HG03469 (cell line): ENCODE data around the gene NR0B2.
A peak's percentile ranks its signal among the peaks of the same experiment; 100 is the strongest.

Experiments
- ATAC-seq: cut with Tn5 transposase; IDR thresholded peaks from one replicate; pipeline ENCODE4 v1.9.1; 2021; ENCODE audit warnings: mild to moderate bottlenecking, moderate library complexity, moderate number of reproducible peaks; ENCODE audit not compliant: unreplicated experiment

Gene NR0B2

GRCh38 chr1:26938004-26938658 lies 24.4 kb upstream of the NR0B2 start:
- ATAC-seq = no peak

GRCh38 chr1:26936823-26937222 lies 23.0 kb upstream of the NR0B2 start:
- ATAC-seq = no peak

- ATAC-seq = no peak
Measured at GRCh38 chr1:26932531-26932930, 18.8 kb upstream of the NR0B2 start.

GRCh38 chr1:26923711-26924110 lies 9.9 kb upstream of the NR0B2 start:
- no peak for ATAC-seq

GRCh38 chr1:26922901-26923300 lies 9.1 kb upstream of the NR0B2 start:
- ATAC-seq = no peak

- no peak for ATAC-seq
Measured at GRCh38 chr1:26922431-26922729, 8.6 kb upstream of the NR0B2 start.

GRCh38 chr1:26921540-26922430 lies 8.0 kb upstream of the NR0B2 start, which contains the start of gene NUDC:
TSS of gene NUDC (plus strand) at chr1:26921743. CDS start at chr1:26921849, 106 bp downstream.
- peak; percentile 88 for ATAC-seq

GRCh38 chr1:26921126-26921539 lies 7.4 kb upstream of the NR0B2 start:
- ATAC-seq = no peak

GRCh38 chr1:26915204-26915842 lies 1.5 kb upstream of the NR0B2 start:
- ATAC-seq = no peak

- ATAC-seq = no peak
Measured at GRCh38 chr1:26913389-26913753, 404 bp downstream of the NR0B2 start.

GRCh38 chr1:26912147-26912490 lies 1.7 kb downstream of the NR0B2 start:
- ATAC-seq = no peak

GRCh38 chr1:26911399-26912146 lies 2.2 kb downstream of the NR0B2 start:
- ATAC-seq = no peak

GRCh38 chr1:26910343-26911160 lies 3.2 kb downstream of the NR0B2 start:
- ATAC-seq = no peak

- ATAC-seq = no peak
Measured at GRCh38 chr1:26909951-26910342, 3.8 kb downstream of the NR0B2 start.

GRCh38 chr1:26907071-26907917 lies 6.5 kb downstream of the NR0B2 start:
- no peak for ATAC-seq

- ATAC-seq = no peak
Measured at GRCh38 chr1:26900815-26901511, 12.8 kb downstream of the NR0B2 start.

GRCh38 chr1:26900001-26900814 lies 13.6 kb downstream of the NR0B2 start, which contains the start of gene GPATCH3:
TSS of gene GPATCH3 (minus strand) at chr1:26900467. CDS start at chr1:26900442, 25 bp downstream.
- ATAC-seq = peak; percentile 70

GRCh38 chr1:26897351-26897750 lies 16.4 kb downstream of the NR0B2 start:
- no peak for ATAC-seq
